Activated CD4-positive, alpha-beta memory T cell treated with anti-CD3 and anti-CD28 coated beads for 36 hours (primary cell): Measurements from ENCODE around the gene LMAN1. TPM values are rescaled to one million over a fixed set of nuclear protein-coding genes. Genes with fewer than 3 reads are reported as not detected.

ENCODE experiments used
- CTCF ChIA-PET: fragments of 350-600 bp; sonication (Branson Sonifier 250); formaldehyde crosslinking; loops from one replicate; lab custom pipeline; 2021; ENCODE audit warnings: antibody characterized with exemption, inconsistent platforms; lab: Charles Lee
- POLR2A ChIA-PET: fragments of 350-600 bp; sonication (Branson Sonifier 250); formaldehyde crosslinking; loops from one replicate; lab custom pipeline; 2021; ENCODE audit warnings: antibody characterized with exemption; lab: Charles Lee
- DNase-seq: peaks from one replicate; pipeline ENCODE4 v3.0.0-alpha.2; 2020
- H3K27ac Mint-ChIP-seq: one replicate; pipeline ENCODE4 v1.8.0; 2021; ENCODE audit warnings: mixed read lengths
- H3K27me3 Mint-ChIP-seq: one replicate; pipeline ENCODE4 v1.8.0; 2021; ENCODE audit warnings: mixed read lengths
- H3K36me3 Mint-ChIP-seq: one replicate; pipeline ENCODE4 v1.8.0; 2021; ENCODE audit warnings: mixed read lengths
- H3K4me1 Mint-ChIP-seq: one replicate; pipeline ENCODE4 v1.8.0; 2021; ENCODE audit warnings: low read depth, mixed read lengths
- H3K4me3 Mint-ChIP-seq: one replicate; pipeline ENCODE4 v1.8.0; 2021; ENCODE audit warnings: mild to moderate bottlenecking, mixed read lengths
- H3K9me3 Mint-ChIP-seq: one replicate; pipeline ENCODE4 v1.8.0; 2021; ENCODE audit warnings: mixed read lengths
- intact Hi-C: fragments of 100-400 bp; cut with micrococcal nuclease; formaldehyde crosslinking; loops from one replicate; pipeline ENCODE4 v1.15.1; 2023
- total RNA-seq, 2 experiments: library from RNA; stranded (reverse); gene quantifications; one replicate each; pipeline ENCODE4 v1.2.3, GENCODE V29; 2021

Gene LMAN1
- total RNA-seq, 2 experiments from 2014 or later: 155 to 158 TPM

DNA sequence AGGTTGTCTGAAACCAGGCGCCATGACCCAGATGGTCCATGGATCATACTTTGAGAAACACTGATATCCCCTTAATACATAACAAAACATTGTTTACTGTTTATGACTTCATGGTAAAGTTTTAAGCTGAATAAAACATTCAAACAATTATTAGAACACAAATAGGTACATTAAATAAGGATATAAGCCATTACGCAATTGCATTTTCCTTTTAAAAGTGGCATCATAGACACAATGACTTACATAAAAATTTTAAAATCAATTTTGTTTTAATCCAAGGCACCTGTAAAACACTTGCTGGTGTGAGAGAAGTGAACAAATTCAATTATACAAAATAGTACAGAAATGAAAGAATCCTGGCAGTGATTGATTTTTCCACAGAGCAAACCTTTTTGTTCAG, 30.4 kb downstream of the LMAN1 start:
- POLR2A ChIA-PET: no interaction called here

DNA sequence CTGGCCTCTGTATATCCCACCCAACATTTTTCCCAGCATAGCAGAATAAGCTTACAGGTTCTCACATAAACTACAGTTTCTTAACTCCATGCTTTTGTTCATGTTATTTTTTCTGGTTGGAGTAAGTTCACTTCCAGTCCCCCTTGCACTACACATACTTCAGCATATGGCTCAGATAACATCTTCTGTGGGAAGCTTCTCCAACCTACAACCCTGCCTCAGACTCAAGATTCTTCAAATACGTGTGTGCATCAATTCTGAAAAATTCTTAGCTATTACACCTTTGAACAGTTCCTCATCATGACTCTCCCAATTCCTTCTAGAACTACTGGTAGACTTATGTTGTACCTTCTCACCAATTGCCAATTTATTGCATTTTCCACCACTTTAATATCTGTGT, 33.1 kb downstream of the LMAN1 start:
- Mint-ChIP-seq H3K4me1 (no peaks in the 10 kb centered on the region), H3K27me3 (no peaks in the 10 kb centered on the region), H3K36me3 (peaks cover 34% of the 10 kb centered on the region), H3K9me3 (no peaks in the 10 kb centered on the region), H3K4me3 (no peak overlapping the region), H3K27ac (no peak overlapping the region)
- ChIA-PET CTCF (interaction anchor here (1.0 to 2.5 kb wide), 3 partner anchors 17 to 77 kb away, joined by 3 to 10 read pairs (median 5); no protein-coding TSS in a partner anchor), POLR2A (no interaction called here)
- intact Hi-C loops: no loop called here
- no peak for DNase-seq

More for the DNA sequence above, 30.4 kb downstream of the LMAN1 start:
- H3K27me3 Mint-ChIP-seq: no peaks in the 10 kb centered on the region
- no peak overlapping the region for H3K4me3 Mint-ChIP-seq
- peaks cover 48% of the 10 kb centered on the region for H3K36me3 Mint-ChIP-seq
- H3K27ac Mint-ChIP-seq: no peak overlapping the region
- no peaks in the 10 kb centered on the region for H3K4me1 Mint-ChIP-seq
- no peaks in the 10 kb centered on the region for H3K9me3 Mint-ChIP-seq
- intact Hi-C loops: no loop called here
- CTCF ChIA-PET: no interaction called here
- no peak for DNase-seq

DNA sequence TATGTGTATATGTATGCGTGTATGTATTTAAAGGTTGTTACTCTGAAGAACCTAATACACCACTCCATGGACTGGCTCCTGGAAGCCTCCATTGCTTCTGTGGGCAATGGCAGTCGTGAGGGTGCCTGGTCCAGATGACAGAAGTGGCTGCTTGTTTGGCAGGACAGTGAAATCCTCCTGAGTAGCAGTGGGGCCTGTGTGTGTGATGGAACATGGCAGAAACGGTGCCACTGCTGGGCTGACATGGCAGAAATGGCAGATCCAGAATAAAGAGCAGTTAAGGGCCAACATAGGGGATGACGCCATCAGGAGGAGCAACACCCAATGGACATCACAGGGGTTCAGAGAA, 34.5 kb downstream of the LMAN1 start:
- Mint-ChIP-seq H3K36me3 (peaks cover 32% of the 10 kb centered on the region), H3K27ac (no peak overlapping the region), H3K4me3 (no peak overlapping the region), H3K27me3 (no peaks in the 10 kb centered on the region), H3K9me3 (no peaks in the 10 kb centered on the region), H3K4me1 (no peaks in the 10 kb centered on the region)
- intact Hi-C loops: no loop called here
- POLR2A ChIA-PET: no interaction called here
- CTCF ChIA-PET: interaction anchor here (2.5 kb wide), 1 partner anchor 16 kb away, joined by 10 read pairs; no protein-coding TSS in a partner anchor
- no peak for DNase-seq

DNA sequence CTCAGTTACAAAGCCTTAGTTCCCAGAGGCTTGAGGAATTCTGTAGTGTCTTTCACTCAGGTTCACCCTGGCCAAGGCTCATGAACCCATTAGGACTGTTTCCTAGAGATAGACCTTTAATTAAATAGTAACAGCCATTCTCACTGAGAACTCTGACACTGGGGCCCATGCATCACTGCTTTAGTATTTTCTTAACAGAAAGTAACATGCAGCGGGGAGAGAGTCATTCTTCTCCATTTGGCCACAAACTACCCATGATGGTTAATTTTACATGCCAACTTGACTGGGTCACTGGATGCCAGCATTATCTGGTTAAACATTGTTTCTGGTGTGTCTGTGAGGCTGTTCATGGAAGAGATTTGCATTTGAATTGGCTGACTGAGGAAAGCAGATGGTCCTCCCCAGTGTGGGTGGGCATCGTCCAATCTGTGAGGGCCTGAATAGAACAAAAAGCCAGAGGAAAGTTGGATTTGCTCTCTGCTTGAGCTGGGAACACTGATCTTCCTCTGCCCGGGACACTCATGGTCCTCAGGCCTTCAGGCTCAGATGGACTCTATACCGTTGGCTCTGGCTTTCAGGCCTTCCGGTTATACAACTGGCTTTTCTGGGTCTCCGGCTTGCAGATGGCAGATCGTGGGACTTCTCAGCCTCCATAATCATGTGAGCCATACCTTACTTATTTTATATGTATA, 35.0 kb downstream of the LMAN1 start:
- intact Hi-C loops: no loop called here
- ChIA-PET CTCF (no interaction called here), POLR2A (no interaction called here)
- Mint-ChIP-seq H3K27me3 (no peaks in the 10 kb centered on the region), H3K4me1 (no peaks in the 10 kb centered on the region), H3K4me3 (no peak overlapping the region), H3K36me3 (peaks cover 30% of the 10 kb centered on the region), H3K9me3 (no peaks in the 10 kb centered on the region), H3K27ac (no peak overlapping the region)
- DNase-seq: no peak

DNA sequence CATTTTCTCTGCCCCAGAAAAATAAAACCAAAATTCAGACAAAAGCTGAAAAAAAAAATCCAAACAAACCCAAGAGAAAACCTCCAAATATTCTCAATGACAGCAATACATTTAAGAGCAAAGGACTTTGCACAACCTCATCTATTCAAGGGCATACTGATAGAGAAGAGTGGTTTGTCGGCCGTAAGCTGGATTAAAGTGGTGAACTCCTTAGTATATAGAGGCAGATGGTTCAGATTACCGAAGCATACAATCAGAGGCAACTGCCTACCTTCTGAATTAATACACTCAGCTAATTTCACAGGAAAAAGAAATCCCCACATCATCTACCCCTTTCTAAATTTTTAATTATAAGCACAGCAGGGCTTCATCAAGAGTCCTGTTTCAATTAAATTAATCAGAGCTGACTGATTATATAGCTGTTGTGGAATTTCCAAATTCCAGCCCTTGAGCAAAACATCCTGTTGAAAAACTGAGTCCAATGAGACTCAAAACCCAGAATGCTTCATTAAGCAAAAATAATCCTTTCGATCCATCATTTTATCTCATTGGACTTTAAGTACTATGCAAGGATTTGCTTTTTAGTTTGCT, 40.5 kb downstream of the LMAN1 start, which contains the start of gene CPLX4:
Gene CPLX4 (minus strand): TSS at position 190 of the 591 bp plus-strand sequence. CDS start 187 bp downstream, at position 3.
- Mint-ChIP-seq H3K9me3 (no peaks in the 10 kb centered on the region), H3K4me1 (no peaks in the 10 kb centered on the region), H3K36me3 (no peaks in the 10 kb centered on the region), H3K27ac (no peak within 1 kb of the TSS), H3K27me3 (peaks cover 2% of the 10 kb centered on the region), H3K4me3 (no peak within 1 kb of the TSS)
- intact Hi-C loops: no loop called here
- POLR2A ChIA-PET: no interaction called here
- no peak for DNase-seq
- CTCF ChIA-PET: interaction anchor here (1.7 to 2.4 kb wide), 2 partner anchors 9 to 84 kb away, joined by 4 to 16 read pairs; no protein-coding TSS in a partner anchor

DNA sequence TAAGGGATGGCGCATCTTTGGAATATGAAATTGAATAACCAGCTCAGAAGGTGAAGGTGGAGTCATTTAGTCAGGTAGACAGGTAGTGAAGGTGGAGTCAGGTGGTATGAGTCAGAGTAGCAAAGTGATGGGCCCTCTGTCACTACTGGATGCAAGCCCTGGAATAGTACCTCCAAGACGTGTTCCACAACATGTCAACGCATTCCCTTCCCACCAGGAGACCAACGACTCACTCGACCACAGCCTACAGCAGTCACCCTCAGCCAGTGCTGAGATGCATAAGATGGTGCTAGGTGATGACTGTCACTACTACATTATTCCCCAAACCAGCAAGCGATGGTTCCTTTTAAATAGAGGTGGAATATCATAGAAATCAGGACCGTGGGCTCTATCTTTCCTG, 47.4 kb downstream of the LMAN1 start:
- Mint-ChIP-seq H3K4me1 (peaks cover 3% of the 10 kb centered on the region), H3K27me3 (peaks cover 25% of the 10 kb centered on the region), H3K27ac (no peak overlapping the region), H3K36me3 (no peaks in the 10 kb centered on the region), H3K4me3 (no peak overlapping the region), H3K9me3 (no peaks in the 10 kb centered on the region)
- CTCF ChIA-PET: interaction anchor here (1.8 to 9.4 kb wide), 2 partner anchors 40 to 91 kb away, joined by 5 to 201 read pairs; no protein-coding TSS in a partner anchor
- POLR2A ChIA-PET: no interaction called here
- intact Hi-C loops: no loop called here
- DNase-seq: no peak

DNA sequence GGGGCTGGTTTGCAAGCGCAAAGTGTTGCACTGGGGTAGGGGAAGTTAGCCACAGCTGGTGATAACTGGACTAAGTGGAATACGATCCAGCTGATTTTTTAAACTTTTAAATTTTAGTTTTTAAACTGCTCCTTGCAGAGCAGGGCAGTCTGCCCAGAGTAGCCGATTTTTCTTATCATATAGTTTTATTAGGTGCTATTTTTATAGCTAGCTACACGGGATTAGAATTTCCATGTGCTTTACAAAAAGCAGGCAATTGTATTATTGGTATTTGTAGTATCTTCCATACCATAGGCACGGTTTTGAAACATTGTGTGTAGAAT, 50.2 kb downstream of the LMAN1 start:
- DNase-seq: no peak
- H3K4me3 Mint-ChIP-seq: no peak overlapping the region
- H3K4me1 Mint-ChIP-seq: peaks cover 3% of the 10 kb centered on the region
- H3K36me3 Mint-ChIP-seq: no peaks in the 10 kb centered on the region
- peaks cover 37% of the 10 kb centered on the region for H3K27me3 Mint-ChIP-seq
- intact Hi-C loops: loop anchor here (1.0 to 5.0 kb wide), 3 partner anchors 42 to 94 kb away; no protein-coding TSS in a partner anchor
- CTCF ChIA-PET: interaction anchor here (0.7 to 9.4 kb wide), 14 partner anchors 8 to 94 kb away, joined by 3 to 201 read pairs (median 4); partner anchors contain the start of gene CPLX4
- H3K9me3 Mint-ChIP-seq: no peaks in the 10 kb centered on the region
- POLR2A ChIA-PET: interaction anchor here (1.5 kb wide), 1 partner anchor 94 kb away, joined by 3 read pairs; no protein-coding TSS in a partner anchor
- no peak overlapping the region for H3K27ac Mint-ChIP-seq

DNA sequence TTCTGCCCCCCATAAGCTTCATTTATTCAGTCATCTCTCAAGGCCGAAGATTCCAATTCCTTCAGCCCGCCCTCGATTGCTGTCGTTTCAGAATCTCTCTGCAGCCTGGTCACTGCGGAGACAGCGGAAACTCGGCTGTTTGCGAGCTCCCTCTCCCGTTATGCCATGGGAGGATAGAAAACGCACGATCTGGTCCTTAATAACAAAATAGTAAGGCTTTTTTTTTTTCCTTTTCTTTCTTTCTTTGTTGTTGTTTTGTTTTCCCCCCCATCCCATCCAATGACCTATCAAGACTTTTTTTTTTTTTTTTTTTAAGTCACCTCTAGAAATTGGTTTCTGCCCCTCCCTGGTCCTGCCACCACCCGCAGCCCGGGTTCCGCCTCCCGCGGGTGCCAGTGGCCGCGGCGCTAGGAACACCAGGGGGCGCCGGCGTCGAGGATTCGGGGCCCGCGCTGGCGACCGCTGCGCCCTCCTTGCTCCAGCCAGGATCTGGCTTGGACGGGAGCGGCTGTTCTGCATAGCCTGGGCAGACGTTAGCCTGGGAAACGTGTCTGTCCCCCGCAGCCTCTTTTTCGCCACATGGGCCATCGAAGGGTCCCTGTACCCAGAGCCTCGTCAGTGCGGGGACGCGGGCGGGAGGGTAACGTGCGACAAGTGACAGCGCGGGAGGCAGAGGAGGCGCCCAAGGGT, 50.7 kb downstream of the LMAN1 start:
- intact Hi-C loops: loop anchor here (1.0 to 5.0 kb wide), 3 partner anchors 41 to 94 kb away; no protein-coding TSS in a partner anchor
- peak; percentile 75 for DNase-seq
- no peaks in the 10 kb centered on the region for H3K36me3 Mint-ChIP-seq
- no peak overlapping the region for H3K4me3 Mint-ChIP-seq
- POLR2A ChIA-PET: interaction anchor here (0.7 kb wide), 1 partner anchor 93 kb away, joined by 3 read pairs; no protein-coding TSS in a partner anchor
- H3K4me1 Mint-ChIP-seq: peaks cover 3% of the 10 kb centered on the region
- H3K27me3 Mint-ChIP-seq: peaks cover 37% of the 10 kb centered on the region
- CTCF ChIA-PET: interaction anchor here (0.6 to 9.4 kb wide), 22 partner anchors 8 to 227 kb away, joined by 3 to 201 read pairs (median 4); partner anchors contain the start of gene CPLX4
- H3K27ac Mint-ChIP-seq: no peak overlapping the region
- no peaks in the 10 kb centered on the region for H3K9me3 Mint-ChIP-seq

DNA sequence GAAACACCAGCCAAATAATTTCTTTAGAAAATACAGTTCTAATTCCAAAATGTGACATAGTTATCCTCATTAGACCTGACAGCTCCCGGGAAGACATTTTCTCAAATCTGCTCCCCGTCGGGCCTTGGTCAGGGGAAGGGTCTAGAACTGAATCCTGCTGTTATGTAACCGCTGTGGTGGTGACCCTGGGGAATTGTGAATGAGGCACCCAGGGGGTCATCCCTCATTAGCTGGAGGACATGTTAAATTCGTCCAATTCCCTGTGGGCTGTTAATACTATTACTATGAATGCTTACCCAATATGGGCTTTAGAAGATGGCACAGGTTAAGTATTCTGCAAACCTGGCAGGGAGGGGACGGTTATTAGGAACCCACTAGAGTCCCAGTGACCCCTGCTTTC, 52.4 kb downstream of the LMAN1 start:
- intact Hi-C loops: loop anchor here (5.0 kb wide), 1 partner anchor 39 kb away; no protein-coding TSS in a partner anchor
- no peak for DNase-seq
- peaks cover 34% of the 10 kb centered on the region for H3K27me3 Mint-ChIP-seq

DNA sequence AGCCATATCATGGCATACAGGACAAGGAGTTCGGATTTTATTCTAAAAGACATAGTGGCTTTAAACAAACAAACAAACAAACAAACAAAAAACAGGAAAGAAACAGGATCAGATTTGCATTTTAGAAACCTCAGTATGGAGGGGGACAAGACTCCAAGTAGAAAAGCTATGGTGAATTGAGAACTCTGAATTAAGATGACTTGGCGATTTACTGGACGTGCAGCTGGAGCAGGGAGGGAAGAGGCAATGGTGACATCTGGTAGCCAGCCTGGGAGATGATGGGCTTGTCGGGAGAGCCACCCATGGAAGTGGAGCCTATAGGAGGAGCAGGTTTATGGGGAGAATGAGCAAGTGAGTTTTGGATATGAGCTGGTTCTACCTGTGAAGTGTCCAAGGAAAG, 53.8 kb downstream of the LMAN1 start:
- ChIA-PET POLR2A (no interaction called here), CTCF (interaction anchor here (0.7 to 9.4 kb wide), 2 partner anchors 97 to 220 kb away, joined by 3 to 201 read pairs; no protein-coding TSS in a partner anchor)
- no peak overlapping the region for H3K27ac Mint-ChIP-seq
- intact Hi-C loops: loop anchor here (5.0 kb wide), 1 partner anchor 38 kb away; no protein-coding TSS in a partner anchor
- no peak overlapping the region for H3K4me3 Mint-ChIP-seq
- peaks cover 3% of the 10 kb centered on the region for H3K4me1 Mint-ChIP-seq
- no peaks in the 10 kb centered on the region for H3K36me3 Mint-ChIP-seq
- no peaks in the 10 kb centered on the region for H3K9me3 Mint-ChIP-seq
- DNase-seq: no peak
- H3K27me3 Mint-ChIP-seq: peaks cover 28% of the 10 kb centered on the region

More for the DNA sequence above, 52.4 kb downstream of the LMAN1 start:
- Mint-ChIP-seq H3K4me3 (no peak overlapping the region), H3K36me3 (no peaks in the 10 kb centered on the region), H3K4me1 (peaks cover 3% of the 10 kb centered on the region), H3K27ac (no peak overlapping the region), H3K9me3 (no peaks in the 10 kb centered on the region)
- POLR2A ChIA-PET: no interaction called here
- CTCF ChIA-PET: interaction anchor here (9.4 kb wide), 1 partner anchor 96 kb away, joined by 201 read pairs; no protein-coding TSS in a partner anchor

DNA sequence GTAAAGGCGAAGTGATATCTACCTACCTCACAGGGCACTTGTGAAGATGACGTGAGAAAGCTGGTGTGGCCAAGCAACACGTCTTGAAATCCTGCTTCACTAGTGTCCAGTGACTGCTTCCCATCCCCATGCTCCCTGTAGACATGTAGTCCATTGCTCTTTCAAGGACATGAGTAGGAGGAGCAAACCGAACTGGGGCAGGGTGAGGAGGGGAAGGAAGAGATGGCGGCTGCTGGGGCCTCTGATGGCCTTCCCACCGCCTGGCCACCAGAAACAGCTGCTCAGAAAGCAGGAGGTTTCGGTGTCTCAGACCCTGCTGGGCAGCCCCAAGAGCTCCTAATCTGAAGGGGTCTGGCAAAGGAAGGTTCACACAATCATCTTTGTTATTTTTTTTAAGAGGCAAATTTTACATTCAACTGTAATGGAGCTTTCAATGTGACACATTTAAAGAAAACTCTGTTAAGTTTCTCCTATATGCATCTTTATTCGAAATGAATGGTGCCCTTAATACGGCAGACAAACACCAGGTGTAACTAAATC, 55.3 kb downstream of the LMAN1 start:
- peaks cover 3% of the 10 kb centered on the region for H3K4me1 Mint-ChIP-seq
- POLR2A ChIA-PET: no interaction called here
- intact Hi-C loops: no loop called here
- peaks cover 22% of the 10 kb centered on the region for H3K27me3 Mint-ChIP-seq
- H3K27ac Mint-ChIP-seq: no peak overlapping the region
- no peak for DNase-seq
- H3K9me3 Mint-ChIP-seq: no peaks in the 10 kb centered on the region
- no peak overlapping the region for H3K4me3 Mint-ChIP-seq
- CTCF ChIA-PET: interaction anchor here (0.9 to 2.5 kb wide), 3 partner anchors 34 to 99 kb away, joined by 3 to 38 read pairs (median 8); no protein-coding TSS in a partner anchor
- no peaks in the 10 kb centered on the region for H3K36me3 Mint-ChIP-seq
